KBM-7 (cell line): ENCODE results near the gene CXCL6.

Source experiments
- DNase-seq: peaks from one replicate; pipeline ENCODE4 v3.0.0-alpha.2; 2015
- in situ Hi-C: fragments of 300-500 bp; cut with MboI; formaldehyde crosslinking; loops from 2 replicates; pipeline ENCODE4 v1.14.3; 2020; ENCODE audit warnings: low sequenced_read_pairs, low pct_unique_long_range_greater_than_20kb, mixed read lengths

The CXCL6 gene

DNA sequence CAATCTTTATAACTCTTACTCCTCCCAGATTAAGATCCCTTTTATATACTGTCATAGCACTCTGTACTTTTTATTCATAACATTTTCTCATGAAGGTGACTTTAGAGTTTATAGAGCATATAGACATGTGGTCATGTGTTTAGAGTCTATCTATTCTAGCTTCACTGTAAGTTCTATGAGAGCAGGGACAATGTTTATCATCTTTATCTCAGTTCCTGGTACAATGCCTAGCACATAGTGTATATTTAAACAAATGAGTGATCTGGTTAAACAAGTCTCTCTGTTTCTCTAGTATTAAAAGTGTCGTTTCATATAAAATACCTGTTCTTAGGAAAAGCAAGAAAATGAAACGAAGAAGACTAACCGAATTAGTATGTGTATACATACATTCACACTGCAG is 3.2 kb downstream of the CXCL6 start:
- DNase-seq, result no peak
- in situ Hi-C loops, result no loop called here

- no peak for DNase-seq
- in situ Hi-C loops, result no loop called here
Observed at GRCh38 chr4:73841243-73841925, 4.9 kb downstream of the CXCL6 start.

- in situ Hi-C loops, result no loop called here
- DNase-seq, result no peak
Observed at GRCh38 chr4:73842696-73843095, 6.2 kb downstream of the CXCL6 start.

- DNase-seq, result no peak
- in situ Hi-C loops, result no loop called here
Observed at GRCh38 chr4:73843369-73843768, 6.9 kb downstream of the CXCL6 start.

- DNase-seq, result no peak
- in situ Hi-C loops, result no loop called here
Observed at GRCh38 chr4:73844345-73844744, 7.9 kb downstream of the CXCL6 start.

DNA sequence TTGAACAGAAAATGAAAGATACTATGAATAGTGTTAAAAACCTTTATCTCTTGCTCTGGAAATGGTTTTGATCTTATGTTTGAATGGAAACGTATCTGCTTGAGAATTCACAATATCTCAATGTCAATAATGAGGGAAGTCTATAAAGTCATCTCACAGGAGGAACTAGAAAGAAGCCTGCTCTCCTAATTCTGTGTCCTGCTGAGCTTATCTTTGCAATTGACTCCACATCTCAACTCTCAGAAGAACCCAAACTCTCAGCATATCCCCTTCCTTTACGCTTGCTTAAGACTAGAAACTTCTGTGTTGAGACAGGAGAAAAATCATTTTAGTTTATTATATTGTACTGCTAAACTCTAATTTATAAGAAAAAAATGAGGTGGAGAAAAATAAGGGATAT is 8.3 kb downstream of the CXCL6 start:
- in situ Hi-C loops, result no loop called here
- no peak for DNase-seq

GRCh38 chr4:73847526-73848182 is 11.2 kb downstream of the CXCL6 start:
- peak; percentile 44 for DNase-seq
- in situ Hi-C loops, result no loop called here

- in situ Hi-C loops, result no loop called here
- DNase-seq, result no peak
Observed at GRCh38 chr4:73848183-73848777, 11.8 kb downstream of the CXCL6 start.

- DNase-seq, result no peak
- in situ Hi-C loops, result no loop called here
Observed at GRCh38 chr4:73850261-73850970, 13.9 kb downstream of the CXCL6 start.

GRCh38 chr4:73851293-73851692 is 14.8 kb downstream of the CXCL6 start:
- DNase-seq, result no peak

DNA sequence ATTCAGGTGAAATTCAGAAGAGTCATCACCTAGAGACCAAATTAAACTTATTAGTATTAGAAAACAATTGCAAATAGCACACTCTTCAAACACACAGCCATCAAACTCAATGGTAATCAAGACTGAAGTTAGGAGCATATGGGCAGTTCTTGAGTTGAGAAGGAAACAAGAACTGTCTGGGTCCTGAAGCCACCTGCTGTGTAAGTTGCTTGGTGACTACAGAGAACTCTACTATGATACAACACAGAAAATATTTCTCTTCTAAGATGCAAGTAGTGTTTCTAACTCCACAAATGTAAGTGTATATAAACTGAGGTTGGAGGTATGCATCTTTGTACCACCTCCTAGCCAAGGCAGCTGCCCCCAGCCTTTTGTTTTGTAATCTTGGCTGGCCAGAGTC is 16.3 kb downstream of the CXCL6 start:
- no peak for DNase-seq
- in situ Hi-C loops, result no loop called here

More at GRCh38 chr4:73851293-73851692, 14.8 kb downstream of the CXCL6 start:
- in situ Hi-C loops, result no loop called here

DNA sequence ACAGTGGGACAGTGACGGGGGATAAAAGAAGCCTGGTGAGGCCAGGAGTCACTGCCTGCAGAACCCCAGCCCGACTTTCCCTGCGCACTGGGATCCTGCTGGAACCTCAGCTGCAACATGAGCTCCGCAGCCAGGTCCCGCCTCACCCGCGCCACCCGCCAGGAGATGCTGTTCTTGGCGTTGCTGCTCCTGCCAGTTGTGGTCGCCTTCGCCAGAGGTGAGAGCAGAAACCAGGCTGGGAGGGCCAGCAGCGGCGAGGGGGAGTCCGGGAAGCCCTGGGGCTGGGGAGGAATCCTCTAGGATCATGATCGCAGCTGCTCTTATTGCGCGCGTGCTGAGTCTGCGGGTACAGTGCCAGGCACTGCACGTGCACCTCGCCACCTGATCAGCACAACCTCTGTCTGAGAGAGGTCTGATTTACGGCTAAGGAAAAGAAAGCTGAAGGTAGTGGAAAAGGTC is 16.8 kb downstream of the CXCL6 start, which contains the start of gene PF4V1:
PF4V1 (plus strand) TSS at position 51 of the 459 bp plus-strand sequence; CDS start at position 118, 67 bp downstream.
- DNase-seq, result no peak
- in situ Hi-C loops, result no loop called here

DNA sequence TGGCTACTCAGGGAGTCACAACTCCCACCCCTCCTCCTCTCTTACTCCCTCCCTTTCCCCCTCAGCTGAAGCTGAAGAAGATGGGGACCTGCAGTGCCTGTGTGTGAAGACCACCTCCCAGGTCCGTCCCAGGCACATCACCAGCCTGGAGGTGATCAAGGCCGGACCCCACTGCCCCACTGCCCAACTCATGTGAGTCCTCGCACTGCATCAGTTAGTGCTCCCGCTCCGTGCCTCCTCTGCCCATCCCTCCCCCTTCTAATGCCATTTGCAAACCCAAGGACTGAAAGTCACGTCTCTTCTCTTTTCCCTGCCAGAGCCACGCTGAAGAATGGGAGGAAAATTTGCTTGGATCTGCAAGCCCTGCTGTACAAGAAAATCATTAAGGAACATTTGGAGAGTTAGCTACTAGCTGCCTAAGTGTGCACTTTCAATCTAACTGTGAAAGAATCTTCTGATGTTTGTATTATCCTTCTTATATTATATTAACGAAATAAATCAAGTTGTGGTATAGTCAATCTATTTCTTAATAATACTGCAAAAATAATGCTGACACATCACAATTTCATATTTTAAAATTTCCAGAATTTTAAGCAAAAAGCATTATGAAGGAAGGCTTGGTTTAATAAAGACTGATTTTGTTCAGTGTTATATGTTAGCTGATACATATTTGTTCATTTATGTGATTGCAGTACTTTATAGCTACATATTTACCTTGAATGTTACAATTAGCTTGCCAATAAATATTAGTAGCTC is 17.4 kb downstream of the CXCL6 start:
- in situ Hi-C loops, result no loop called here
- no peak for DNase-seq

- DNase-seq, result no peak
- in situ Hi-C loops, result no loop called here
Observed at GRCh38 chr4:73855406-73855805, 18.9 kb downstream of the CXCL6 start.

DNA sequence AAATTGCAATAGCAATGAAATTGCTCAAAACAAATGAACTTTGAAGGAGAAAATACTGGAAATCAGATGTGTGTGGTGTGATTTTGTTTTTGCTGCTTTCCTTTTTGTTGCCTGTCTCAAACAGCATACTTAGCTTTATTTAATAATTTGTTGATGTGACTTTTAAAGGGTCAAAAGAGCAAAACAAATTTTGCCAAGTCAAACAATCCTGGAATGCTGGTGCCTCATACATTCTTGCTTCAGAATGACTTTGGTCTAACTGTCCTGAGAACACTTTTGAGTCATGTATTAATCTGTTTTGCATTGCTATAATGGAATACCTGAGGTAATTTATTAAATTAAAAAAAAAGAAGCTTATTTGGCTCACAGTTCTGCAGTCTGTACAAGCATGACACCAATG is 20.0 kb downstream of the CXCL6 start:
- in situ Hi-C loops, result no loop called here
- DNase-seq, result no peak

DNA sequence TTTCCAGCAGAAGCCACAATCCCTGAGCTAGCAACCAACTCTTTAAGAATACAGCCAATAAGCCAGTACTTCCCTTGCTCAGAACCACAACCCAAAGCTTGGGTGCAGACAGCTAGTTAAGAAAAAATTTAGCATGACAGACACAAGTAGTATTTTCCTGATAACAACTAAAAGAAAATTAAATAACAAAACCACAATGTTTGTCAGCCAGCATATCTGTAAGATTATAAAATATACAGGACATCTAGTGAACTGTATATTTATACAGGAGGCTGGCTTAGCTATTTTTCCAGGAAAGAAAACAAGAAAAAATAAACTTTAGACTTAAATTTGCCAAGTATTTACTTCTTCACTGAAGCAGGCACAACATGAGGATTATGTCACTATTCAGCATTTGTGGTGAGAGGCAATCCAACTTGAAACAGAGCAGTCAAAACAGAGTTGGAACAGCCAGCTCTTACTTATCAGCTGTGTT is 23.2 kb downstream of the CXCL6 start:
- in situ Hi-C loops, result no loop called here
- no peak for DNase-seq

DNA sequence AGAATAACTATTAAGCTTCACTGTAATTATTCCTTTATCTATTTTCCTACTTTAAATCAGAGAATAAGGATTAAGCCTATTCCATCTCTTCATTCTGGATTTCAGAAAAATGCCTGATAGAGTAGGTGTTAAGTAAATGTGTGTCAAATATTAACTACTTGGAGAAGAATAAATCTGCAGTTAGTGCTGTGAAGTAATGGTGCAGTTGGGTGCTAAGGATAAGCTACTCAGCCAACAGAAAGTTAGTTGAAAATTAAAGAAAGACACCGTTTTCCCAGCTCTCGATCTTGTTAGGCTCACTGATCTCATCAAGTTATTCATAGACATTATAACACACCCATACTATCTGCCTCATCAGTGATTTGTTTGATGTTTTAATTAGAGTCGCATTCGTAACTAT is 23.7 kb downstream of the CXCL6 start:
- no peak for DNase-seq
- in situ Hi-C loops, result no loop called here

DNA sequence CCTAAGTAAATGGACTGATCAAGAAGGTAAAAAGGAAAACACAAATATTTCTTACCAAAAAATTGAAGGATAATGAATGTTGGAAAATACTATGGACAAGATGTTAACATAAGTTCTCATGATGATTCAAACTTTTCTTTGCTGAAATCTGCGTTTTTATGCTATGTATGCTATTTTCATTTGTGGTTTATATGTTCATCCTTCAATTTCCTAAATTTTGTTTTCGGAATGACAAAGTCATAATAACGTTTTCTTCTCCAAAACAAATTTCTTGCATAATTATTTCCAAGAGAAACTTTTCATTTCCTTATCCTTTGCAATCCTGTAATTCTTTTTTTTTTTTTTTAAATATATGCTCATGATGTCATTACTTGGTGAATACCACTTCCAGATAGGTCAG is 24.4 kb downstream of the CXCL6 start:
- in situ Hi-C loops, result no loop called here
- DNase-seq, result no peak

GRCh38 chr4:73862322-73862721 is 25.8 kb downstream of the CXCL6 start:
- in situ Hi-C loops, result no loop called here
- DNase-seq, result no peak
